PC-9 (cell line): ENCODE results near the gene STAG2.

Experiments used
- CTCF ChIP-seq: fragments of 200-600 bp; sonication (generic); conservative IDR thresholded peaks from 2 replicates; pipeline ENCODE4 v1.6.1; 2017; ENCODE audit warnings: mixed run types, antibody characterized with exemption, mild to moderate bottlenecking, moderate library complexity
- EZH2 ChIP-seq: fragments of 200-600 bp; sonication (generic); IDR thresholded peaks from 2 replicates; pipeline ENCODE4 v1.8.0; 2017; ENCODE audit warnings: antibody characterized with exemption, low read depth

GRCh38 chrX:123993326-123993725, 31.8 kb downstream of the STAG2 start:
- no peak for TF ChIP-seq EZH2
- no peak for TF ChIP-seq CTCF
